GM23248 (cell line): ENCODE measurements around the gene CRAT. TPM values are rescaled to one million over a fixed set of nuclear protein-coding genes. Genes with fewer than 3 reads are reported as not detected.

Experiments used
- DNase-seq: peaks from one replicate; pipeline ENCODE4 v3.0.0-alpha.2; 2015
- H2AFZ ChIP-seq: fragments of 200-600 bp; sonication (generic); 2 replicates; pipeline ENCODE4 v1.6.1; 2016; ENCODE audit warnings: antibody characterized with exemption
- H3F3A ChIP-seq: fragments of 200-600 bp; sonication (generic); 2 replicates; pipeline ENCODE4 v1.6.1; 2016; ENCODE audit warnings: mild to moderate bottlenecking, antibody characterized with exemption, mixed run types; ENCODE audit not compliant: insufficient read depth
- H3K27ac ChIP-seq: fragments of 200-600 bp; sonication (generic); 2 replicates; pipeline ENCODE4 v1.5.1; 2016; ENCODE audit warnings: mild to moderate bottlenecking
- H3K27me3 ChIP-seq: fragments of 200-600 bp; sonication (generic); replicated peaks from 2 replicates; pipeline ENCODE4 v1.6.1; 2016; ENCODE audit warnings: mild to moderate bottlenecking; ENCODE audit not compliant: insufficient read depth
- H3K36me3 ChIP-seq: fragments of 200-600 bp; sonication (generic); 2 replicates; pipeline ENCODE4 v1.6.1; 2016; ENCODE audit warnings: low read depth, mild to moderate bottlenecking
- H3K4me1 ChIP-seq: fragments of 200-600 bp; sonication (generic); 2 replicates; pipeline ENCODE4 v1.6.1; 2016; ENCODE audit warnings: mild to moderate bottlenecking; ENCODE audit not compliant: insufficient read depth
- H3K4me2 ChIP-seq: fragments of 200-600 bp; sonication (generic); one replicate; pipeline ENCODE4 v1.6.1; 2016; ENCODE audit warnings: mild to moderate bottlenecking; ENCODE audit not compliant: unreplicated experiment
- H3K4me3 ChIP-seq: fragments of 200-600 bp; sonication (generic); 2 replicates; pipeline ENCODE4 v1.5.1; 2016; ENCODE audit warnings: mild to moderate bottlenecking
- H3K79me2 ChIP-seq: fragments of 200-600 bp; sonication (generic); 2 replicates; pipeline ENCODE4 v1.6.1; 2016; ENCODE audit warnings: mild to moderate bottlenecking; ENCODE audit not compliant: insufficient read depth
- H3K9ac ChIP-seq: fragments of 200-600 bp; sonication (generic); 2 replicates; pipeline ENCODE4 v1.6.1; 2016; ENCODE audit warnings: mild to moderate bottlenecking
- H3K9me2 ChIP-seq: fragments of 200-600 bp; sonication (generic); 2 replicates; pipeline ENCODE4 v1.6.1; 2016; ENCODE audit warnings: mixed run types, mild to moderate bottlenecking, moderate library complexity; ENCODE audit not compliant: insufficient read depth
- H3K9me3 ChIP-seq: fragments of 200-600 bp; sonication (generic); one replicate; pipeline ENCODE4 v1.6.1; 2017; ENCODE audit warnings: low read depth
- H4K20me1 ChIP-seq: fragments of 200-600 bp; sonication (generic); 2 replicates; pipeline ENCODE4 v1.6.0; 2016; ENCODE audit not compliant: insufficient read depth
- EZH2 ChIP-seq: fragments of 200-600 bp; sonication (generic); IDR thresholded peaks from 2 replicates; pipeline ENCODE4 v1.6.1; 2018; ENCODE audit warnings: antibody characterized with exemption, mild to moderate bottlenecking; ENCODE audit not compliant: insufficient read depth, poor library complexity, severe bottlenecking
- EZH2phosphoT487 ChIP-seq: fragments of 200-600 bp; sonication (generic); IDR thresholded peaks from 2 replicates; pipeline ENCODE4 v1.6.1; 2018; ENCODE audit warnings: antibody characterized with exemption, moderate library complexity, mild to moderate bottlenecking, low read depth; ENCODE audit not compliant: insufficient read depth
- WGBS, 2 experiments: methylation state at CpG; one replicate each; pipeline ENCODE4 v1.1.6; 2015 to 2017; ENCODE audit warnings: low lambda C conversion rate in 2 of 2, low coverage in 1 of 2; ENCODE audit errors: missing lambda C conversion rate in 2 of 2; 5-methylcytosine and 5-hydroxymethylcytosine counted together
- in situ Hi-C: fragments of 300-500 bp; cut with MboI; formaldehyde crosslinking; loops from 2 replicates; pipeline ENCODE4 v1.15.0; 2020
- polyA plus RNA-seq: library from polyadenylated mRNA; unstranded; fragments of >200 nt; fragmentation: Nextera tagmentation; extraction: Ambion mirVana; gene quantifications from 2 replicates; pipeline ENCODE4 v1.2.1, GENCODE V29; 2016
- total RNA-seq: library from RNA; depleted of rRNA; stranded (reverse); fragments of >200 nt; shearing (Covaris generic); gene quantifications from 2 replicates; pipeline ENCODE4 v1.2.3, GENCODE V29; 2014

CRAT gene
- total and polyA plus RNA-seq, 2 experiments from 2014 or later = 55.4 to 61.4 TPM

DNA sequence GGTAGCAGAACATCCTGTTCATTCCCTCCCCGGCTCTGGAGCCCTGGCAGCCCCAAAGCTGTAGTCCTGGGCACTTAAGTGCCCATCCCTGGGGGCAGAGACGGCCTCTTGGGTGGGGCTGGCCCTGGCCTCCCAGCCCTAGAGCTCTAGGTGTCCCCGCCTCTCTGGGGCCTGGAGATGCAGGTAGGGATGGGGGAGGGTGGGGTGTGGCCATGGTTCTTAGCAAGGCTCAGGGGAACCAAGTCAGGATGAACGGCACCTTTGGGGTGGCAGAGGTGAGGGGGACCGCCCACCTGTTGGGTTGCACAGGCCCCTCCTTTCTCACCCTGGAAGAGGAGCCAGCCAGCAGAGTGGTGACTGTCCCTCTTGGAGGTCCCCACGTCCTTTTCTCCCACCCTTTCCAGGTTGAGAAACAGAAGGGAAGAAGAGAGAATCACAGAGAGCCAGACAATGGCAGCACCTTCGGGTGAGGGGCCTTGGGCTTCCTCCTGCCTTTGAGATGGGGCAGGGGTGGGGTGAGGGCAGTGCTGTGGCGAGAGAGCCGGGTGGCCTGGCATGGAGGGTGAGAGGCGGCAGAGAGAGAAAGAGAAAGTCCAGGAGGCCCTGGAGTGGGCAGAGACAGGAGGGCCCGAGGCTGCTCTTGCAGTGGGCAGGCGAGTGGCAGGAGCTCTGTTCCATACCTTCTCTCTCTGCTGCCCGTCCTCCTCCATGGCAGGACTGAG, 2.3 kb downstream of the CRAT start:
- Histone ChIP-seq H3K4me2 (no peak overlapping the region), H3K79me2 (peaks cover 28% of the 10 kb centered on the region), H3K9me2 (no peaks in the 10 kb centered on the region), H4K20me1 (no peaks in the 10 kb centered on the region), H3K9me3 (no peaks in the 10 kb centered on the region), H3K27me3 (no peaks in the 10 kb centered on the region), H3K9ac (no peak overlapping the region), H3K27ac (no peak overlapping the region), H2AFZ (no peak overlapping the region), H3K36me3 (no peaks in the 10 kb centered on the region), H3K4me1 (peaks cover 6% of the 10 kb centered on the region), H3K4me3 (no peak overlapping the region), H3F3A (no peaks in the 10 kb centered on the region)
- TF ChIP-seq EZH2 (no peak), EZH2phosphoT487 (no peak)
- in situ Hi-C loops = no loop called here
- WGBS, 2 experiments = 89 to 92% methylated on average over 12 to 13 of the region's 13 CpGs
- DNase-seq = no peak

GRCh38 chr9:129107651-129108050, 2.9 kb downstream of the CRAT start:
- Histone ChIP-seq H4K20me1 (no peaks in the 10 kb centered on the region), H3K4me2 (no peak overlapping the region), H3K4me1 (peaks cover 6% of the 10 kb centered on the region), H3K9me2 (no peaks in the 10 kb centered on the region), H3K27ac (no peak overlapping the region), H3K4me3 (no peak overlapping the region), H3K79me2 (peaks cover 22% of the 10 kb centered on the region), H2AFZ (no peak overlapping the region), H3F3A (no peaks in the 10 kb centered on the region), H3K36me3 (no peaks in the 10 kb centered on the region), H3K9me3 (no peaks in the 10 kb centered on the region), H3K9ac (no peak overlapping the region), H3K27me3 (no peaks in the 10 kb centered on the region)
- TF ChIP-seq EZH2 (no peak), EZH2phosphoT487 (no peak)
- DNase-seq = no peak
- in situ Hi-C loops = no loop called here
- 93 to 97% methylated on average over 12 to 13 of the region's 13 CpGs for WGBS, 2 experiments

- Histone ChIP-seq H3K4me2 (no peak overlapping the region), H3K4me1 (peaks cover 6% of the 10 kb centered on the region), H3K79me2 (peaks cover 10% of the 10 kb centered on the region; the same call in 1 of the 2 replicates), H3K9me2 (no peaks in the 10 kb centered on the region), H3K4me3 (no peak overlapping the region), H3K9ac (no peak overlapping the region), H3K9me3 (no peaks in the 10 kb centered on the region), H2AFZ (no peak overlapping the region), H3K36me3 (no peaks in the 10 kb centered on the region), H4K20me1 (no peaks in the 10 kb centered on the region), H3K27ac (no peak overlapping the region), H3F3A (no peaks in the 10 kb centered on the region), H3K27me3 (no peaks in the 10 kb centered on the region)
- 88 to 92% methylated on average over 17 of the region's 17 CpGs for WGBS, 2 experiments
- TF ChIP-seq EZH2 (no peak), EZH2phosphoT487 (no peak)
- in situ Hi-C loops = no loop called here
- DNase-seq = no peak
Observed at GRCh38 chr9:129105857-129106694, 4.5 kb downstream of the CRAT start.

- Histone ChIP-seq H3K36me3 (no peaks in the 10 kb centered on the region), H3K27ac (no peak overlapping the region), H3K4me3 (no peak overlapping the region), H4K20me1 (no peaks in the 10 kb centered on the region), H3F3A (no peaks in the 10 kb centered on the region), H3K9me3 (no peaks in the 10 kb centered on the region), H3K9ac (no peak overlapping the region), H2AFZ (no peak overlapping the region), H3K4me1 (peaks cover under 1% of the 10 kb centered on the region; the same call in 1 of the 2 replicates), H3K9me2 (no peaks in the 10 kb centered on the region), H3K79me2 (peaks cover 5% of the 10 kb centered on the region; the same call in 1 of the 2 replicates), H3K27me3 (no peaks in the 10 kb centered on the region), H3K4me2 (no peak overlapping the region)
- TF ChIP-seq EZH2 (no peak), EZH2phosphoT487 (no peak)
- 84 to 90% methylated on average over 10 to 11 of the region's 11 CpGs for WGBS, 2 experiments
- no peak for DNase-seq
- in situ Hi-C loops = no loop called here
Observed at GRCh38 chr9:129104051-129104450, 6.5 kb downstream of the CRAT start.
